Adrenal gland (tissue), 5 donors: ENCODE measurements around the gene ALDH1L1.

Experiments used
- CTCF ChIP-seq, 6 experiments: fragments of 450-650 bp in 4 of 6; fragments of 200-600 bp in 2 of 6; sonication (generic) in 1 of 6; IDR thresholded peaks; 1 replicate in 5 of 6; 2 replicates in 1 of 6; pipeline versions ENCODE4 v1.5.1 to v1.8.0; 2016 to 2021; ENCODE audit warnings: antibody characterized with exemption in 6 of 6, mild to moderate bottlenecking in 2 of 6, moderate library complexity in 1 of 6
- POLR2A ChIP-seq, 2 donors: fragments of 450-650 bp; IDR thresholded peaks; one replicate each; pipeline ENCODE4 v1.6.1; 2017; ENCODE audit warnings: antibody characterized with exemption in 2 of 2, mild to moderate bottlenecking in 2 of 2, moderate library complexity in 1 of 2
- donor health status: DM: no; HTN: no; CAD: no.

GRCh38 chr3:126083511-126083912 lies 96.9 kb downstream of the ALDH1L1 start:
- TF ChIP-seq POLR2A (IDR thresholded peaks at IDR 0.05), result no peak
- no peak for TF ChIP-seq CTCF (IDR thresholded peaks at IDR 0.05)
